Stimulated activated CD8-positive, alpha-beta memory T cell treated with anti-CD3 and anti-CD28 coated beads, Interleukin-15, amount 100 ng/mL, for 4 hours (primary cell): ENCODE results near the gene FCN1.

ENCODE experiments used
- DNase-seq, 2 donors: peaks; one replicate each; pipeline ENCODE4 v3.0.0-alpha.2; 2020; ENCODE audit warnings: low read depth in 2 of 2

The FCN1 gene

GRCh38 chr9:134891053-134891452 is 26.7 kb downstream of the FCN1 start:
- DNase-seq = no peak

GRCh38 chr9:134890155-134890495 is 27.6 kb downstream of the FCN1 start:
- no peak for DNase-seq

- no peak for DNase-seq
These were observed 28.1 kb downstream of the FCN1 start for GRCh38 chr9:134889386-134890154.

GRCh38 chr9:134888603-134889190 is 29.0 kb downstream of the FCN1 start:
- no peak for DNase-seq

- DNase-seq = no peak
These were observed 29.8 kb downstream of the FCN1 start for GRCh38 chr9:134887686-134888602.

- DNase-seq = no peak
These were observed 30.5 kb downstream of the FCN1 start for GRCh38 chr9:134887219-134887618.

GRCh38 chr9:134886413-134886913 is 31.2 kb downstream of the FCN1 start:
- no peak for DNase-seq

- DNase-seq = no peak
These were observed 31.9 kb downstream of the FCN1 start for GRCh38 chr9:134885679-134886412.

GRCh38 chr9:134885001-134885678 is 32.6 kb downstream of the FCN1 start:
- DNase-seq = no peak

- no peak for DNase-seq
These were observed 33.2 kb downstream of the FCN1 start for GRCh38 chr9:134884492-134884891.

GRCh38 chr9:134883040-134883782 is 34.5 kb downstream of the FCN1 start:
- DNase-seq = no peak

- DNase-seq = no peak
These were observed 35.4 kb downstream of the FCN1 start for GRCh38 chr9:134882204-134882785.

GRCh38 chr9:134881313-134881670 is 36.4 kb downstream of the FCN1 start:
- no peak for DNase-seq

GRCh38 chr9:134880484-134881312 is 37.0 kb downstream of the FCN1 start, which contains the start of gene FCN2:
Gene FCN2 (plus strand): TSS chr9:134880810. CDS start chr9:134880822, 12 bp downstream.
- no peak for DNase-seq

GRCh38 chr9:134879664-134880483 is 37.8 kb downstream of the FCN1 start:
- no peak for DNase-seq

- DNase-seq = no peak
These were observed 40.2 kb downstream of the FCN1 start for GRCh38 chr9:134877541-134877940.

- no peak for DNase-seq
These were observed 42.3 kb downstream of the FCN1 start for GRCh38 chr9:134875371-134875770.
